Mammary epithelial cell (primary cell): ENCODE results near the gene PRDX5.

ENCODE experiments used
- CTCF ChIP-seq, 2 donors: IDR thresholded peaks in 1 of 2; conservative IDR thresholded peaks in 1 of 2; 2 replicates each; pipeline ENCODE4 v1.5.1; 2011 to 2012; ENCODE audit warnings: inconsistent platforms in 2 of 2, low read length in 2 of 2, mild to moderate bottlenecking in 2 of 2, control low read depth in 1 of 2, low read depth in 1 of 2; ENCODE audit not compliant: insufficient read depth in 1 of 2; ENCODE audit errors: extremely low read depth in 1 of 2
- EZH2 ChIP-seq: IDR thresholded peaks from 2 replicates; pipeline ENCODE4 v1.6.1; 2012; ENCODE audit warnings: low read length, inconsistent platforms, borderline replicate concordance

DNA sequence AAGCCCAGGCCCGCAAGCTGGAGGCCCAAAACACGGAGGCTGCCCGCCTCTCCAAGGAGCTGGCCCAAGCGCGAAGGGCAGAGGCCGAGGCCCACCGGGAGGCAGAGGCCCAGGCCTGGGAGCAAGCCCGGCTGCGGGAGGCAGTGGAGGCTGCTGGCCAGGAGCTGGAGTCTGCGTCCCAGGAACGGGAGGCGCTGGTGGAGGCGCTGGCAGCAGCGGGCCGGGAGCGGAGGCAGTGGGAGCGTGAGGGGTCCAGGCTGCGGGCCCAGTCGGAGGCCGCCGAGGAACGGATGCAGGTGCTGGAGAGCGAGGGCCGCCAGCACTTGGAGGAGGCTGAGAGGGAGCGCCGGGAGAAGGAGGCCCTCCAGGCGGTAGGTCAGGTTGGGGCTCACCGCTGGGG is 26.9 kb downstream of the PRDX5 start:
- no peak for TF ChIP-seq CTCF (conservative IDR thresholded peaks at IDR 0.05 in 1 of 2, IDR thresholded peaks at IDR 0.05 in 1 of 2; ENCODE audit: extremely low read depth in 1 of 2, insufficient read depth in 1 of 2, low read depth in 1 of 2, low read length in 2 of 2)
- no peak for TF ChIP-seq EZH2
